ENCODE data around the gene STAT5B.

STAT5B gene

GRCh38 chr17:42283241-42284023, 7.2 kb upstream of the STAT5B start:
- Histone ChIP-seq H3K9ac (ENCODE audit: low read length) (no peak overlapping the region), H3K36me3 (ENCODE audit: control insufficient read depth, insufficient read depth, low read length, severe bottlenecking) (no peaks in the 10 kb centered on the region), H3K4me1 (ENCODE audit: control insufficient read depth, insufficient read depth, low read length) (peaks cover 18% of the 10 kb centered on the region), H3K27me3 (replicated peaks; ENCODE audit: control insufficient read depth, insufficient read depth, low read length) (no peaks in the 10 kb centered on the region), H3K9me3 (ENCODE audit: control insufficient read depth, low read length) (no peaks in the 10 kb centered on the region), H3K4me3 (ENCODE audit: low read length) (no peak overlapping the region)
- no peak for DNase-seq (ENCODE audit: low read depth)

GRCh38 chr17:42282478-42283080, 6.4 kb upstream of the STAT5B start:
- H3K4me1 ChIP-seq (ENCODE audit: control insufficient read depth, insufficient read depth, low read length) = peaks cover 19% of the 10 kb centered on the region
- H3K9me3 ChIP-seq (ENCODE audit: control insufficient read depth, low read length) = no peaks in the 10 kb centered on the region
- DNase-seq (ENCODE audit: low read depth) = no peak
- H3K9ac ChIP-seq (ENCODE audit: low read length) = no peak overlapping the region
- H3K36me3 ChIP-seq (ENCODE audit: control insufficient read depth, insufficient read depth, low read length, severe bottlenecking) = no peaks in the 10 kb centered on the region
- no peak overlapping the region for H3K4me3 ChIP-seq (ENCODE audit: low read length)
- no peaks in the 10 kb centered on the region for H3K27me3 ChIP-seq (replicated peaks; ENCODE audit: control insufficient read depth, insufficient read depth, low read length)

- no peak for DNase-seq (ENCODE audit: low read depth)
Observed at GRCh38 chr17:42281571-42282096, 5.4 kb upstream of the STAT5B start.

GRCh38 chr17:42279776-42280630, 3.8 kb upstream of the STAT5B start:
- Histone ChIP-seq H3K9me3 (ENCODE audit: control insufficient read depth, low read length) (no peaks in the 10 kb centered on the region), H3K4me1 (ENCODE audit: control insufficient read depth, insufficient read depth, low read length) (peaks cover 16% of the 10 kb centered on the region), H3K4me3 (ENCODE audit: low read length) (no peak overlapping the region), H3K9ac (ENCODE audit: low read length) (no peak overlapping the region), H3K27me3 (replicated peaks; ENCODE audit: control insufficient read depth, insufficient read depth, low read length) (no peaks in the 10 kb centered on the region), H3K36me3 (ENCODE audit: control insufficient read depth, insufficient read depth, low read length, severe bottlenecking) (no peaks in the 10 kb centered on the region)
- DNase-seq (ENCODE audit: low read depth) = no peak

More at GRCh38 chr17:42281571-42282096, 5.4 kb upstream of the STAT5B start:
- Histone ChIP-seq H3K9me3 (ENCODE audit: control insufficient read depth, low read length) (no peaks in the 10 kb centered on the region), H3K4me3 (ENCODE audit: low read length) (no peak overlapping the region), H3K9ac (ENCODE audit: low read length) (no peak overlapping the region), H3K4me1 (ENCODE audit: control insufficient read depth, insufficient read depth, low read length) (peaks cover 21% of the 10 kb centered on the region), H3K27me3 (replicated peaks; ENCODE audit: control insufficient read depth, insufficient read depth, low read length) (no peaks in the 10 kb centered on the region), H3K36me3 (ENCODE audit: control insufficient read depth, insufficient read depth, low read length, severe bottlenecking) (no peaks in the 10 kb centered on the region)

- no peaks in the 10 kb centered on the region for H3K9me3 ChIP-seq (ENCODE audit: control insufficient read depth, low read length)
- H3K36me3 ChIP-seq (ENCODE audit: control insufficient read depth, insufficient read depth, low read length, severe bottlenecking) = no peaks in the 10 kb centered on the region
- no peaks in the 10 kb centered on the region for H3K27me3 ChIP-seq (replicated peaks; ENCODE audit: control insufficient read depth, insufficient read depth, low read length)
- H3K4me1 ChIP-seq (ENCODE audit: control insufficient read depth, insufficient read depth, low read length) = peaks cover 25% of the 10 kb centered on the region
- H3K4me3 ChIP-seq (ENCODE audit: low read length) = no peak overlapping the region
- no peak for DNase-seq (ENCODE audit: low read depth)
- peak overlapping the region; percentile 90 for H3K9ac ChIP-seq (ENCODE audit: low read length)
Observed at GRCh38 chr17:42277342-42277712, 1.1 kb upstream of the STAT5B start.

- no peaks in the 10 kb centered on the region for H3K27me3 ChIP-seq (replicated peaks; ENCODE audit: control insufficient read depth, insufficient read depth, low read length)
- H3K36me3 ChIP-seq (ENCODE audit: control insufficient read depth, insufficient read depth, low read length, severe bottlenecking) = no peaks in the 10 kb centered on the region
- H3K4me3 ChIP-seq (ENCODE audit: low read length) = peak overlapping the region; percentile 87
- H3K9ac ChIP-seq (ENCODE audit: low read length) = peak overlapping the region; percentile 90
- H3K4me1 ChIP-seq (ENCODE audit: control insufficient read depth, insufficient read depth, low read length) = peaks cover 25% of the 10 kb centered on the region
- no peaks in the 10 kb centered on the region for H3K9me3 ChIP-seq (ENCODE audit: control insufficient read depth, low read length)
- peak; percentile 81 for DNase-seq (ENCODE audit: low read depth)
Observed at GRCh38 chr17:42276609-42277341, 584 bp upstream of the STAT5B start.

GRCh38 chr17:42275527-42276358, 448 bp downstream of the STAT5B start:
- Histone ChIP-seq H3K36me3 (ENCODE audit: control insufficient read depth, insufficient read depth, low read length, severe bottlenecking) (no peaks in the 10 kb centered on the region), H3K9me3 (ENCODE audit: control insufficient read depth, low read length) (no peaks in the 10 kb centered on the region), H3K9ac (ENCODE audit: low read length) (peak overlapping the region; percentile 90), H3K4me3 (ENCODE audit: low read length) (peak overlapping the region; percentile 87), H3K27me3 (replicated peaks; ENCODE audit: control insufficient read depth, insufficient read depth, low read length) (no peaks in the 10 kb centered on the region), H3K4me1 (ENCODE audit: control insufficient read depth, insufficient read depth, low read length) (peaks cover 28% of the 10 kb centered on the region)
- peak; percentile 58 for DNase-seq (ENCODE audit: low read depth)

- H3K27me3 ChIP-seq (replicated peaks; ENCODE audit: control insufficient read depth, insufficient read depth, low read length) = no peaks in the 10 kb centered on the region
- H3K4me1 ChIP-seq (ENCODE audit: control insufficient read depth, insufficient read depth, low read length) = peaks cover 36% of the 10 kb centered on the region
- no peak for DNase-seq (ENCODE audit: low read depth)
- H3K9ac ChIP-seq (ENCODE audit: low read length) = peak overlapping the region; percentile 90
- H3K4me3 ChIP-seq (ENCODE audit: low read length) = peak overlapping the region; percentile 87
- no peaks in the 10 kb centered on the region for H3K36me3 ChIP-seq (ENCODE audit: control insufficient read depth, insufficient read depth, low read length, severe bottlenecking)
- no peaks in the 10 kb centered on the region for H3K9me3 ChIP-seq (ENCODE audit: control insufficient read depth, low read length)
Observed at GRCh38 chr17:42274812-42275526, 1.2 kb downstream of the STAT5B start.

GRCh38 chr17:42274253-42274542, 2.0 kb downstream of the STAT5B start:
- Histone ChIP-seq H3K4me3 (ENCODE audit: low read length) (no peak overlapping the region), H3K9ac (ENCODE audit: low read length) (no peak overlapping the region), H3K27me3 (replicated peaks; ENCODE audit: control insufficient read depth, insufficient read depth, low read length) (no peaks in the 10 kb centered on the region), H3K4me1 (ENCODE audit: control insufficient read depth, insufficient read depth, low read length) (peaks cover 39% of the 10 kb centered on the region), H3K36me3 (ENCODE audit: control insufficient read depth, insufficient read depth, low read length, severe bottlenecking) (no peaks in the 10 kb centered on the region), H3K9me3 (ENCODE audit: control insufficient read depth, low read length) (no peaks in the 10 kb centered on the region)
- no peak for DNase-seq (ENCODE audit: low read depth)
